Mononuclear cell (primary cell): ENCODE measurements around the gene PXDN. TPM values are rescaled to one million over a fixed set of nuclear protein-coding genes. Genes with fewer than 3 reads are reported as not detected.
"Not testable (repeated sequence)": the region's sequence is repeated elsewhere in the genome, so short reads cannot be mapped to it uniquely, and the experiment has no call there.

Experiments used
- H3K27me3 ChIP-seq: 2 replicates; pipeline ENCODE4 v1.6.0; 2011; ENCODE audit warnings: low read length, control low read depth; ENCODE audit not compliant: insufficient read depth
- H3K4me1 ChIP-seq: 2 replicates; pipeline ENCODE4 v1.5.1; 2011; ENCODE audit warnings: mild to moderate bottlenecking, low read length, control low read depth; ENCODE audit not compliant: insufficient read depth
- H3K4me3 ChIP-seq: 2 replicates; pipeline ENCODE4 v1.5.1; 2011; ENCODE audit warnings: mild to moderate bottlenecking, low read length, moderate library complexity
- H3K9me3 ChIP-seq: 2 replicates; pipeline ENCODE4 v1.5.1; 2011; ENCODE audit warnings: low read depth, mild to moderate bottlenecking, control low read depth, low read length
- total RNA-seq: library from RNA; depleted of rRNA; stranded (reverse); fragments of >200 nt; gene quantifications from one replicate; pipeline ENCODE4 v1.2.3, GENCODE V29; 2012

PXDN gene
- total RNA-seq, 1 donor = 0.94 TPM

DNA sequence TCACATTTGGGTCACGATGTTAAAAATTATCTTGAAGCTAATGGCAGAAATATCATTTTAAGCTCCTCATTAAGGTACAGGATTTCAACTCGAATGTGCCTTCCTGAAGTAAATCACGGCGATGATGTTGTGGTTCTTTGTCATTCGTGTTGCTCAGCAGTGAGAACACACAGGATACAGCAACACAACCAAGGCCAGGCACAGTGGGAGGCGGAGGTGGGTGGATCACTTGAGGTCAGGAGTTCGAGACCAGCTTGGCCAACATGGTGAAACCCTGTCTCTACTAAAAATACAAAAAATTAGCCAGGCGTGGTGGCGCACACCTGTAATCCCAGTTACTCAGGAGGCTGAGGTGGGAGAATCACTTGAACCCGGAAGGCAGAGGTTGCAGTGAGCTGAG is 43.9 kb downstream of the PXDN start:
- not testable (repeated sequence) for H3K9me3 ChIP-seq, H3K4me1 ChIP-seq, H3K27me3 ChIP-seq, H3K4me3 ChIP-seq

DNA sequence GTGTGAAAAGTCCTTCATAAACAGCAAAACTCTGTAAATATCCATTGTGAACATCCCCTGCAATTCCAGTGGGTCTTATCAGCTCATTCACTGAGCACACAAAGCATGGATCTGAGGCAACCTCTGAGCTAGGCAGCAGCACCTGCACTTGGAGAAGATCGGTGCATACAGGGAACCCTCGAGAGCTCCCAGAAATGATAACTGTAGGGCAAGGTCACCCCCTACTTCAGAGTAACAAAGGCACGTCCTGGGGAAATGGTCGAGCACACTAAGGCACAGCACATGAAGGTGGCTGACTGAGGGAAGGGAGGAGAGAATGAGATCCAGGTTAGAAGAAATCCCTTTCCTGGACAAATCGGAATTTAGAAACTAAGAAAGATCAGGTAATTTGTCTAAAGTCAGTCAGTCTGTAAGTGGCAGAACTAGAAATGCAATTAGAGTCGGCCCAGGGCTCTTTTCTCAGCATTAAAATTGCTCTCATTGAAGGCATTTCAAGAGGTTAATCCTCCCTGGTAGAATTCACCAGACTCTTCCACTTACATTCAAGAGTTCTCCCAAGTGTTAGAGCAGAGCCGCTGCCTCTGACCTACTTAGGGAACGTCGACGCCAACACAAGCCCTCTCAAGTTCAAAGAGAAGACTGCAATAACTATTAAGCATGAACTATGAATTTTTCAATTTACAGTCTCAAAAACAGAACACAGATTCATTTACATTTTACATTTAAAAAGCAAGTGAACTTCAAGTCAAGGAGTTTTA is 45.9 kb downstream of the PXDN start:
- Histone ChIP-seq H3K4me3 (no peak overlapping the region), H3K27me3 (no peaks in the 10 kb centered on the region), H3K4me1 (no peaks in the 10 kb centered on the region), H3K9me3 (no peaks in the 10 kb centered on the region)

- no peak overlapping the region for H3K4me3 ChIP-seq
- no peaks in the 10 kb centered on the region for H3K4me1 ChIP-seq
- no peaks in the 10 kb centered on the region for H3K27me3 ChIP-seq
- H3K9me3 ChIP-seq = no peaks in the 10 kb centered on the region
Observed at GRCh38 chr2:1697601-1698000, 46.7 kb downstream of the PXDN start.

DNA sequence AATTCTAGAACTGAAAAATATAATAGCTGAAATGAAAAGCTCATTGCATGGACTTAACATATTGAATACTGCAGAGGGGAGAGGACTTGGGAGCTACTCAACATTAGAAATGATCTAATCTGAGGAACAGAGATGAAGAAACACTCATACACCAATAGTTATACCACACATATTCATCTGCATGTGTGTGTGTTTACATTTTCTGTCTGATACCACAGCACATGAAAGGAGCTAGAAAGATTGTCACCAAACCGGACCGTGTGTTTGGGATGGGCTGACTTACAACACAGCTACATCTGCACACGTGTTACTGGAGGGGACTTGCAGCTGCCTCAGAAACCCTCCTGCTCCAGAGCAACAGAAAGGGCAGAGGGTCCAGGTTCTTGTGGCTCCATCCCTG is 47.8 kb downstream of the PXDN start:
- H3K4me1 ChIP-seq = no peaks in the 10 kb centered on the region
- H3K9me3 ChIP-seq = no peaks in the 10 kb centered on the region
- H3K4me3 ChIP-seq = no peak overlapping the region
- H3K27me3 ChIP-seq = no peaks in the 10 kb centered on the region

DNA sequence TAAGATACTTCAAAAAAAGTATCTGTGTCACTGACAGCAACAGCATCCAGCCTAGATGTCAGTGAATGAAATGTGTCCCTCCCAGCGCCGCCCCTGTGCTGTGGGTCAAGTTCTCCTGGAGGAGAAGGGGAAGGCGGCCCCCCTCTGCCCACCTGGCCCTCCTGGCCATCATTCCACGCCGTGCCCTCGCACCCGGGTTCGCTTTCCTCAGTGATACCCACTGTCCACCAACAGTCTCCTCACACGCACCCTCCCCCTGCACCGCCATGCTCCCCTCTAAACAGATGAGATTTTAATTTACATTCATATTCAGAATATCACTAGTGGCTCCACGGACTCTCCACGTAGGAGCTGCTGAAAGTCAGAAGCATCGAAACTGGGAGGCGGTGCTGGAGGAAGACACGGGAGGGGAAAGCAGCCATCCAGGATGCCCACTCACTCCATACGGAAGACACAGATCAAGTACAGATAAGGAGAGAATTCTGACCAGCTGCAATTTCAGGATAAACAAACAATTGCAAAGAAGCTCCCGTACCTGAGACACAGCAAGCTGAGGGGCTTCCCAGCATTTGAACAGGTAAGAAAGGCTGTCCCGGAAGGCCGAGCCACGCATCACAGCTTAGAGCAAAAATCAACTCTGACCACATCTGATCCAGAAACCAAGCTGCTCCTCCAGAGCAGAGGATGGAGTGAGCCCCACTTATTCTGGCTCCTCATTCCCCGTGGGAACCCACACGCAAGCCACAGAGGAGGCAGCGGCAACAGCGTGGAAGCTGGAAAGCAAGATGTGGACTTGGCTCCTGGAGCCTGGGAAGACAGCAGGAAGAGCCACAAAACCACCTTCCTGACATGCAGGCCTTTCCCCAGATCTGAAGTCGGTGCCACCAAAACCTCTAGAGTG is 49.7 kb downstream of the PXDN start:
- H3K4me3 ChIP-seq = no peak overlapping the region
- no peaks in the 10 kb centered on the region for H3K4me1 ChIP-seq
- H3K9me3 ChIP-seq = no peaks in the 10 kb centered on the region
- no peaks in the 10 kb centered on the region for H3K27me3 ChIP-seq

GRCh38 chr2:1693723-1694122 is 50.6 kb downstream of the PXDN start:
- Histone ChIP-seq H3K4me1 (no peaks in the 10 kb centered on the region), H3K27me3 (no peaks in the 10 kb centered on the region), H3K4me3 (no peak overlapping the region), H3K9me3 (no peaks in the 10 kb centered on the region)

- no peaks in the 10 kb centered on the region for H3K27me3 ChIP-seq
- H3K9me3 ChIP-seq = no peaks in the 10 kb centered on the region
- no peaks in the 10 kb centered on the region for H3K4me1 ChIP-seq
- no peak overlapping the region for H3K4me3 ChIP-seq
Observed at GRCh38 chr2:1692342-1692741, 52.0 kb downstream of the PXDN start.

GRCh38 chr2:1691366-1691765 is 52.9 kb downstream of the PXDN start:
- Histone ChIP-seq H3K4me3 (no peak overlapping the region), H3K4me1 (no peaks in the 10 kb centered on the region), H3K9me3 (no peaks in the 10 kb centered on the region), H3K27me3 (no peaks in the 10 kb centered on the region)

DNA sequence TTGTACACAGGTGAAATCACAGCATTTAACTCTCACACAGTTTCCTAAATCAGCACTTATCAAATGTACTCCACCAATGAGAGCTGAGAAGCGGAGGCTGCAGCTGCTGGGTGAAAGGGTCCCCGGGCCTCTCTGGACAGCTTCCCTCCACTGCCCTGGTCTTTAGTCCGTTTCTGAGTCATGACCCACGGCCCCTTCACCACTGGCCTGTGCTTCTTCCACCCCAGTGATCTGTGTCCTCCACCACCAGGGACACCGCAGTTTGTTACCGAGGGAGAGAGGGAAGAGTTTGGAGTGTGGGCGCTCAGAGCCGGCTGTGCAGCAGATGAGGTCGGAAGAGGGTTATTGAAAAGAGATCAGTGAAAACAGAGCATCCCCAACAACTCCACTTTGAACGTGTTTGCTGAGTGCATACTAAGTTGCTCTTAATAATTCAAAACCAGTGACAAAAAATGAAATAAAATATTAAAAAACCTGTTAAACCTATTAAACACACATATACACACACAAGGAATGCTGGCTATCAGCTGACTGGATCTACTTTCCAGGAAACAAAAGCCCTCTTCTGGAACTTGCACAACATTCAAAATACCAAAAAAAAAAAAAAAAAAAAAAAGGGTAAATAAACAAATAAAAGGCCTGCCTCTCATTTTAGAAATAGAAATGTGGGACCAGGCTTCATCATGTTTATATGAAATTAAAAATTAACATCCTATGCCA is 54.1 kb downstream of the PXDN start:
- Histone ChIP-seq H3K9me3 (no peaks in the 10 kb centered on the region), H3K27me3 (no peaks in the 10 kb centered on the region), H3K4me3 (no peak overlapping the region), H3K4me1 (no peaks in the 10 kb centered on the region)

GRCh38 chr2:1688859-1689258 is 55.5 kb downstream of the PXDN start:
- Histone ChIP-seq H3K27me3 (no peaks in the 10 kb centered on the region), H3K9me3 (no peaks in the 10 kb centered on the region), H3K4me3 (no peak overlapping the region), H3K4me1 (no peaks in the 10 kb centered on the region)

GRCh38 chr2:1688161-1688560 is 56.2 kb downstream of the PXDN start:
- no peak overlapping the region for H3K4me3 ChIP-seq
- no peaks in the 10 kb centered on the region for H3K27me3 ChIP-seq
- no peaks in the 10 kb centered on the region for H3K4me1 ChIP-seq
- no peaks in the 10 kb centered on the region for H3K9me3 ChIP-seq

GRCh38 chr2:1687254-1687653 is 57.1 kb downstream of the PXDN start:
- Histone ChIP-seq H3K9me3 (no peaks in the 10 kb centered on the region), H3K27me3 (no peaks in the 10 kb centered on the region), H3K4me1 (no peaks in the 10 kb centered on the region), H3K4me3 (no peak overlapping the region)

DNA sequence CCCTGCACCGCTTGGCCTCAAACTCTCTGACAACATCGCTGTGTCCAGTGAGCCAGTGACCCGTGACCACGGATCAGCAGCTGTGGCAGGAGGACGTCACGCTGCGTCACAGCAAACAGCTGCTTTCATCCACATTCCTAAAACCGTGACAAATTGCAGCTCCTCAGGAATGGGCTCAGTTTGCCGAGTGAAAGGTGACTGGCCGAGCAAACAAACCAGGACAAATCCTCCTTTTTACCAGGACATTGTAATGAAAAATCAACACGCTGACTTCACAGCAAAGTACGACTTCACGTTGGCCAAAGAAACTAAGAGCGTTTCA is 57.6 kb downstream of the PXDN start:
- Histone ChIP-seq H3K4me3 (no peak overlapping the region), H3K9me3 (no peaks in the 10 kb centered on the region), H3K27me3 (no peaks in the 10 kb centered on the region), H3K4me1 (no peaks in the 10 kb centered on the region)

DNA sequence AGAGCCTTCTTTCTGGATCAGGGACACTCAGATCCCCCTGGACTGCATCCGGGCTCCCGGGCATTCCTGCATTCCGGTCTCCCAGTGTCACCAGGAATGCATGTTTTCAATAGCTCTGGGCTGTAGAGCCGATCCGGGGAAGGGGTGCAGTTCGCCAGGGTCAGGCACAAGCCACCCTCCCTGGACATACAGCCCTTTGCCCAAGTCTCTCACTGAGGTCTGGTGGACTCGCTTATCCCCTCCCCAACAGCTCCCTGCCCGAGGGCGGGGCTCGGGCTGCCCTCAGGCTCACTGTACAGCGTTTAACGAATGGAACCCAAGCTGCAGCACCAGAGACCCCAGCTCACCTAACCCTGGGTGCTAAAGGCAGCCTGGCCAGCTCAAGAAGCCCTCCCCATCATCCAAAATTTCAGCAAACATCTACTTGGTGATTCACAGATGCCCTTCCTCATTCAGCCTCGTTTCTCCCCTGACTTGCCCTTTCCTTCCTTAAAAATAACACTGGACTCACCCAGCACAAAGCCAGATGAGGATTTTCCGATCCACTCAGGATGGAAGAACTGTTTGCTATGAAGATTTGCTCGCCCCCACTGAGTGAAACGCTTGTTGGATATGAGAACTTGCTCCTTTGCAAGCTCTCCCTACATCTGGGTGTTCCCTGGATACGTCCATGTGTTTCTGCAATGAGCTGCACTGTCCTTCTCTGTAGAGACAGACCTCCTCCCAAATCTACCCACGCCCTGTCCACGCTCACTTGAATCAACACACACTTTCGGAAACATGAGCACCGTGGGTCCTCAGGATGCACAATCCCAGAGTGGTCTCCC is 58.1 kb downstream of the PXDN start:
- Histone ChIP-seq H3K4me1 (no peaks in the 10 kb centered on the region), H3K9me3 (no peaks in the 10 kb centered on the region)

More for the DNA sequence above, 58.1 kb downstream of the PXDN start:
- no peak overlapping the region for H3K4me3 ChIP-seq
- no peaks in the 10 kb centered on the region for H3K27me3 ChIP-seq
